GM12878 (cell line): ENCODE results near the gene ENDOU. TPM values are rescaled to one million over a fixed set of nuclear protein-coding genes. Genes with fewer than 3 reads are reported as not detected.

Source experiments
- ATAC-seq: fragments of 200-7000 bp; cut with Tn5 transposase; 3 replicates; pipeline ENCODE4 v1.9.1; 2020; ENCODE audit warnings: mild to moderate bottlenecking, moderate library complexity
- BruUV-seq: library from RNA; stranded (reverse); fragments of 400-500 nt; replicated peaks from 2 replicates; lab custom pipeline; 2021; lab: Mats Ljungman, UMichigan
- CTCF ChIA-PET: fragments of 300-600 bp; sonication (Branson Sonifier 250); formaldehyde crosslinking; extraction: SDS; loops from one replicate; lab custom pipeline; 2021; ENCODE audit warnings: inconsistent platforms; lab: Yijun Ruan, JAX
- POLR2A ChIA-PET: fragments of 350-600 bp; formaldehyde crosslinking; extraction: SDS; loops from one replicate; lab custom pipeline; 2021; ENCODE audit warnings: inconsistent platforms; lab: Charles Lee
- RAD21 ChIA-PET: fragments of 300-600 bp; sonication (Branson Sonifier 250); formaldehyde crosslinking; loops from one replicate; lab custom pipeline; 2023; ENCODE audit warnings: antibody characterized with exemption; ENCODE audit not compliant: unreplicated experiment; lab: Charles Lee
- SMC1A ChIA-PET: fragments of 300-600 bp; sonication (Branson Sonifier 250); formaldehyde crosslinking; loops from one replicate; lab custom pipeline; 2023; ENCODE audit not compliant: unreplicated experiment, uncharacterized antibody; lab: Charles Lee
- DNase-seq: peaks from one replicate; pipeline ENCODE4 v3.0.0-alpha.2; 2011; ENCODE audit warnings: low read depth, low spot score
- FAIRE-seq: peaks from 3 replicates; lab custom pipeline; 2011; peaks lifted over from hg19 to GRCh38; lab: Jason Lieb, UNC
- H2AFZ ChIP-seq: 2 replicates; pipeline ENCODE4 v1.6.0; 2011; ENCODE audit warnings: low read depth, low read length, control low read depth; ENCODE audit not compliant: control insufficient read depth
- H3K27ac ChIP-seq: 2 replicates; pipeline ENCODE4 v1.5.1; 2011; ENCODE audit warnings: control low read depth; ENCODE audit not compliant: control insufficient read depth, insufficient read depth
- H3K27me3 ChIP-seq, 2 experiments: replicated peaks in 1 of 2; 2 replicates each; pipeline versions ENCODE4 v1.6.0 to v1.6.1; 2011; ENCODE audit warnings: low read length in 1 of 2; ENCODE audit not compliant: control insufficient read depth in 2 of 2, insufficient read depth in 2 of 2
- H3K36me3 ChIP-seq, 2 experiments: 2 replicates each; pipeline ENCODE4 v1.5.1; 2011; ENCODE audit warnings: low read length in 1 of 2; ENCODE audit not compliant: control insufficient read depth in 2 of 2, insufficient read depth in 2 of 2
- H3K4me1 ChIP-seq: 2 replicates; pipeline ENCODE4 v1.6.1; 2011; ENCODE audit warnings: mild to moderate bottlenecking, low read length, moderate library complexity, mixed read lengths; ENCODE audit not compliant: control insufficient read depth, insufficient read depth
- H3K4me2 ChIP-seq: 2 replicates; pipeline ENCODE4 v1.6.0; 2011; ENCODE audit warnings: control low read depth; ENCODE audit not compliant: control insufficient read depth, insufficient read depth
- H3K4me3 ChIP-seq: fragments of 200-600 bp; sonication (generic); 2 replicates; pipeline ENCODE4 v1.5.1; 2016
- H3K79me2 ChIP-seq: 2 replicates; pipeline ENCODE4 v1.6.0; 2011; ENCODE audit warnings: low read length; ENCODE audit not compliant: control insufficient read depth, insufficient read depth
- H3K9ac ChIP-seq: 2 replicates; pipeline ENCODE4 v1.8.0; 2011; ENCODE audit warnings: low read length, control low read depth, mixed read lengths; ENCODE audit not compliant: control insufficient read depth, insufficient read depth
- H3K9me3 ChIP-seq: replicated peaks from 3 replicates; pipeline ENCODE4 v1.5.1; 2011; ENCODE audit warnings: mild to moderate bottlenecking, low read length; ENCODE audit not compliant: control insufficient read depth, insufficient read depth
- H4K20me1 ChIP-seq: 2 replicates; pipeline ENCODE4 v1.6.0; 2011; ENCODE audit not compliant: control insufficient read depth, insufficient read depth
- HDAC2 ChIP-seq: fragments of 200-600 bp; sonication (generic); IDR thresholded peaks from 2 replicates; pipeline ENCODE4 v1.6.1; 2017
- MEF2A ChIP-seq: IDR thresholded peaks from 2 replicates; pipeline ENCODE4 v1.6.1; 2011; ENCODE audit warnings: low read depth, mild to moderate bottlenecking, low read length, moderate library complexity; ENCODE audit not compliant: insufficient read depth
- MEF2B ChIP-seq: fragments of 450-650 bp; IDR thresholded peaks from 2 replicates; pipeline ENCODE4 v1.6.1; 2018; ENCODE audit warnings: mild to moderate bottlenecking, moderate library complexity; ENCODE audit not compliant: partially characterized antibody, poor library complexity, severe bottlenecking
- MTA2 ChIP-seq: fragments of 450-650 bp; IDR thresholded peaks from 2 replicates; pipeline ENCODE4 v1.6.1; 2016; ENCODE audit warnings: low read depth, mild to moderate bottlenecking, moderate library complexity
- POLR2AphosphoS2 ChIP-seq: IDR thresholded peaks from 2 replicates; pipeline ENCODE4 v1.6.1; 2011; ENCODE audit warnings: low read depth, mild to moderate bottlenecking, low read length, improper control_type of control experiment, moderate library complexity
- RAD51 ChIP-seq: fragments of 450-650 bp; IDR thresholded peaks from 2 replicates; pipeline ENCODE4 v1.6.1; 2016; ENCODE audit warnings: moderate library complexity, mild to moderate bottlenecking, inconsistent platforms
- SUPT20H ChIP-seq: IDR thresholded peaks from 2 replicates; pipeline ENCODE4 v1.6.1; 2011; ENCODE audit warnings: low read depth, mild to moderate bottlenecking, low read length, moderate library complexity, borderline replicate concordance; ENCODE audit not compliant: control insufficient read depth
- WGBS: methylation state at CpG from one replicate; pipeline ENCODE4 v1.1.6; 2016; ENCODE audit warnings: low lambda C conversion rate; ENCODE audit not compliant: insufficient replicate concordance, insufficient coverage; ENCODE audit errors: missing lambda C conversion rate; 5-methylcytosine and 5-hydroxymethylcytosine counted together
- in situ Hi-C: fragments of 300-500 bp; cut with MboI; formaldehyde crosslinking; loops from 9 replicates; pipeline ENCODE4 v1.14.3; 2018; ENCODE audit warnings: mixed read lengths
- intact Hi-C: fragments of 100-400 bp; cut with micrococcal nuclease; formaldehyde crosslinking; loops from one replicate; pipeline ENCODE4 v1.14.2; 2022; ENCODE audit not compliant: unreplicated experiment
- polyA plus RNA-seq, 11 experiments: library from polyadenylated mRNA; depleted of rRNA in 4 of 11; unstranded in 6 of 11; stranded (reverse) in 5 of 11; fragments of >200 nt; fragmentation: Nextera tagmentation in 4 of 11; fragmentation: Illumina TruSeq in 1 of 11; extraction: Ambion mirVana in 4 of 11; extraction: Trizol in 1 of 11; gene quantifications; 1 replicate in 1 of 11; 2 replicates in 10 of 11; pipeline versions ENCODE4 v1.2.1 to v1.2.3, GENCODE V29; 2011 to 2016; ENCODE audit warnings: inconsistent platforms in 2 of 11, missing spikeins in 2 of 11, low read depth in 1 of 11
- total RNA-seq, 4 experiments: library from RNA; depleted of rRNA in 3 of 4; stranded (reverse); fragments of >200 nt in 3 of 4; fragmentation: Illumina TruSeq in 1 of 4; extraction: Trizol in 1 of 4; gene quantifications; 2 replicates each; pipeline versions ENCODE4 v1.2.1 to v1.2.3, GENCODE V29; 2013 to 2021
- TF ChIP-seq, protein P1 (sequence below): fragments of 450-650 bp; IDR thresholded peaks from 2 replicates; pipeline ENCODE4 v1.6.1; 2016; ENCODE audit warnings: mild to moderate bottlenecking, moderate library complexity, borderline replicate concordance
- TF ChIP-seq, protein P2 (sequence below): fragments of 450-650 bp; IDR thresholded peaks from 2 replicates; pipeline ENCODE4 v1.6.1; 2017; ENCODE audit warnings: borderline replicate concordance

Gene ENDOU
- total and polyA plus RNA-seq, 10 of the 15 experiments (the other 5 are each of a cell fraction or from before 2014, with no cell fraction given), result 0.03 to 0.17 (median 0.10) TPM; not detected in 4

DNA sequence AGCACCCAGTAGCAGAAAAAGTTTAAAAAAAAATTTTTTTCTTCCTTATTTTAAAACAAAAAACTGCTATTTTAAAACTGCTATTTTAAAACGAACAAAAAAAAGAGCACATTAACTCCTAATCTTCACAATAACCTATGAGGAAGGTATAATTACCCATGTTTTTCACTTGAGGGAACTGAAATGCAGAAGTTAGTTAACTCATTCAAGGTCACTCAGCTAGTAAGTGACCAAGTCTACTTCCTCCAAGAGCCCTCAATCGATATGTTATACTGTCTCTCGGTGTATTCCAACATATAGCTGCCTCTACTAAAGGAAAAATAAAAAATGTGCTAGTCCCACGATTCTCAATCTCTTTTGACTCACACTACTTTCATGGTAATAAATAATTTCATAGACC lies 27.2 kb downstream of the ENDOU start:
- no peak for TF ChIP-seq RAD51
- TF ChIP-seq SUPT20H, result no peak
- TF ChIP-seq POLR2AphosphoS2, result no peak
- TF ChIP-seq MEF2B, result no peak
- TF ChIP-seq, protein P1, sequence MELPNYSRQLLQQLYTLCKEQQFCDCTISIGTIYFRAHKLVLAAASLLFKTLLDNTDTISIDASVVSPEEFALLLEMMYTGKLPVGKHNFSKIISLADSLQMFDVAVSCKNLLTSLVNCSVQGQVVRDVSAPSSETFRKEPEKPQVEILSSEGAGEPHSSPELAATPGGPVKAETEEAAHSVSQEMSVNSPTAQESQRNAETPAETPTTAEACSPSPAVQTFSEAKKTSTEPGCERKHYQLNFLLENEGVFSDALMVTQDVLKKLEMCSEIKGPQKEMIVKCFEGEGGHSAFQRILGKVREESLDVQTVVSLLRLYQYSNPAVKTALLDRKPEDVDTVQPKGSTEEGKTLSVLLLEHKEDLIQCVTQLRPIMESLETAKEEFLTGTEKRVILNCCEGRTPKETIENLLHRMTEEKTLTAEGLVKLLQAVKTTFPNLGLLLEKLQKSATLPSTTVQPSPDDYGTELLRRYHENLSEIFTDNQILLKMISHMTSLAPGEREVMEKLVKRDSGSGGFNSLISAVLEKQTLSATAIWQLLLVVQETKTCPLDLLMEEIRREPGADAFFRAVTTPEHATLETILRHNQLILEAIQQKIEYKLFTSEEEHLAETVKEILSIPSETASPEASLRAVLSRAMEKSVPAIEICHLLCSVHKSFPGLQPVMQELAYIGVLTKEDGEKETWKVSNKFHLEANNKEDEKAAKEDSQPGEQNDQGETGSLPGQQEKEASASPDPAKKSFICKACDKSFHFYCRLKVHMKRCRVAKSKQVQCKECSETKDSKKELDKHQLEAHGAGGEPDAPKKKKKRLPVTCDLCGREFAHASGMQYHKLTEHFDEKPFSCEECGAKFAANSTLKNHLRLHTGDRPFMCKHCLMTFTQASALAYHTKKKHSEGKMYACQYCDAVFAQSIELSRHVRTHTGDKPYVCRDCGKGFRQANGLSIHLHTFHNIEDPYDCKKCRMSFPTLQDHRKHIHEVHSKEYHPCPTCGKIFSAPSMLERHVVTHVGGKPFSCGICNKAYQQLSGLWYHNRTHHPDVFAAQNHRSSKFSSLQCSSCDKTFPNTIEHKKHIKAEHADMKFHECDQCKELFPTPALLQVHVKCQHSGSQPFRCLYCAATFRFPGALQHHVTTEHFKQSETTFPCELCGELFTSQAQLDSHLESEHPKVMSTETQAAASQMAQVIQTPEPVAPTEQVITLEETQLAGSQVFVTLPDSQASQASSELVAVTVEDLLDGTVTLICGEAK, result no peak
- no peak for TF ChIP-seq HDAC2
- peak; percentile 49; the same call in 1 of the 2 replicates for TF ChIP-seq MTA2
- TF ChIP-seq MEF2A, result peak; percentile 42; the same call in 1 of the 2 replicates
- TF ChIP-seq, protein P2, sequence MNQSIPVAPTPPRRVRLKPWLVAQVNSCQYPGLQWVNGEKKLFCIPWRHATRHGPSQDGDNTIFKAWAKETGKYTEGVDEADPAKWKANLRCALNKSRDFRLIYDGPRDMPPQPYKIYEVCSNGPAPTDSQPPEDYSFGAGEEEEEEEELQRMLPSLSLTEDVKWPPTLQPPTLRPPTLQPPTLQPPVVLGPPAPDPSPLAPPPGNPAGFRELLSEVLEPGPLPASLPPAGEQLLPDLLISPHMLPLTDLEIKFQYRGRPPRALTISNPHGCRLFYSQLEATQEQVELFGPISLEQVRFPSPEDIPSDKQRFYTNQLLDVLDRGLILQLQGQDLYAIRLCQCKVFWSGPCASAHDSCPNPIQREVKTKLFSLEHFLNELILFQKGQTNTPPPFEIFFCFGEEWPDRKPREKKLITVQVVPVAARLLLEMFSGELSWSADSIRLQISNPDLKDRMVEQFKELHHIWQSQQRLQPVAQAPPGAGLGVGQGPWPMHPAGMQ, result no peak
- no peaks in the 10 kb centered on the region; the same call in 1 of the 2 replicates for H3K4me1 ChIP-seq
- intact Hi-C loops, result no loop called here
- H3K4me2 ChIP-seq, result peak overlapping the region; percentile 22; the same call in 1 of the 2 replicates
- no peaks in the 10 kb centered on the region for H4K20me1 ChIP-seq
- no peak overlapping the region for H3K4me3 ChIP-seq
- H3K79me2 ChIP-seq, result peaks cover 5% of the 10 kb centered on the region
- CTCF ChIA-PET, result interaction anchor here (0.6 to 2.9 kb wide), 15 partner anchors 9 to 666 kb away, joined by 3 to 16 read pairs (median 5); partner anchors contain the start of gene RAPGEF3
- no TSS peak for BruUV-seq
- POLR2A ChIA-PET, result interaction anchor here (0.6 kb wide), 1 partner anchor 17 kb away, joined by 3 read pairs; no protein-coding TSS in a partner anchor
- in situ Hi-C loops, result no loop called here
- ATAC-seq (peak; percentile 81), DNase-seq (no peak), FAIRE-seq (no peak)
- RAD21 ChIA-PET, result interaction anchor here (0.8 to 2.3 kb wide), 4 partner anchors 11 to 69 kb away, joined by 3 to 8 read pairs (median 4); no protein-coding TSS in a partner anchor
- H3K27me3 ChIP-seq, result no peaks in the 10 kb centered on the region
- no peaks in the 10 kb centered on the region for H3K9me3 ChIP-seq
- H3K9ac ChIP-seq, result no peak overlapping the region
- SMC1A ChIA-PET, result interaction anchor here (1.1 to 2.8 kb wide), 4 partner anchors 11 to 44 kb away, joined by 3 to 10 read pairs (median 6); no protein-coding TSS in a partner anchor
- 28% methylated on average over 4 of the region's 4 CpGs for WGBS
- no peak overlapping the region for H3K27ac ChIP-seq
- H3K36me3 ChIP-seq, result peaks cover 0 to 2% of the 10 kb centered on the region in 2 experiments; a peak in 1 of 4 replicates
- H2AFZ ChIP-seq, result no peak overlapping the region
